Measurements from ENCODE around the gene E2F4.

The E2F4 gene

GRCh38 chr16:67212766-67213165 is 20.8 kb downstream of the E2F4 start:
- no peak for DNase-seq

- DNase-seq = no peak
Measured at GRCh38 chr16:67213197-67214019, 21.5 kb downstream of the E2F4 start.

- DNase-seq = no peak
Measured at GRCh38 chr16:67215706-67216105, 23.8 kb downstream of the E2F4 start.

- DNase-seq = no peak
Measured at GRCh38 chr16:67216612-67217490, 24.9 kb downstream of the E2F4 start.

DNA sequence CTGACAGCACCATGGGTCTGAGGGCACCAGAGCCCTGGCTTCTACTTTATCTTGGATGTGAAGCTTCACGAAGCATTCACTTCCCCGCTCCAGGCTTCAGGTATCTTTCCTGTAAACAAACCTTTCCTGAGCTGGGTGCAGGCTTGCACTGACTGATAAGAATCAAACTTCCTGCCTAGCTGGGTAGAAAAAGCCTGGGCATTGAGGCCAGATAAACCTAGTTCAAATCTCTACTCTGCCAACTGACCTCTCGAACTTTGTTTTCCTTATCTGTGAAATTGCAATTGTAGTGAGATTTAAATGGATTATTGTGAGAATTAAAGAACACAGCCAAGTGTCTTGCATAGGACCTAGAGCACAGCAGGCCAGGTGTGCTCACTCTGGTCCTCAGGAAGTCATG is 32.0 kb downstream of the E2F4 start:
- DNase-seq = no peak

DNA sequence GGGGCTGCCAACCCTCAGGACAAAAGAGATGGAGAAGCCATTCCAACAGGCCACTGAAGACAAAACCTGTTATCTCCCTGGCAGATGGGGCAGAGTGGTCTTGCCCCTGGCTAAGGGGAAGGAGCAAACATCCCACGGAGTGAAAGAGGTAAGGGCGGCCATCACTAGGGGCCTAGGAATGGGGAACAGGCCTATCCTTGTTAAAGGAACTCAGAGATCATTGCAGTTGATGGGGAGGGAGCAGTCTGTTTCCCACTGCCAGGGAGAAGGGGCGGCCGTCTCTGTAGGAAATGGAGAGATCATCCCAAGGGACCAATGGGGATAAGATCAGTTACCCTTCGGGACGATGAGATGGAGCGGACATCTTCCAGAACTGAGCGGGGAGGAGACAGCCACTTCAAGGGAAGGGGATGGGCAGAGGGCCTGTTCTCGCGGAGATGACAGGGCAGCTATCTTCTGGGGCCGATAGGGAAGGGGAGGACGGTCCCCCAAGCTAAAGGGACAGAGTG is 34.4 kb downstream of the E2F4 start:
- no peak for DNase-seq

GRCh38 chr16:67226804-67227566 is 35.0 kb downstream of the E2F4 start, which contains the start of gene TMEM208:
Gene TMEM208, plus strand, starts transcription at chr16:67227130. Its CDS starts 89 bp downstream, at chr16:67227219.
- DNase-seq = peak; percentile 92 to 93

GRCh38 chr16:67227567-67227921 is 35.6 kb downstream of the E2F4 start:
- no peak for DNase-seq

GRCh38 chr16:67228034-67228785 is 36.3 kb downstream of the E2F4 start:
- DNase-seq = no peak

- no peak for DNase-seq
Measured at GRCh38 chr16:67228905-67229304, 37.0 kb downstream of the E2F4 start.

DNA sequence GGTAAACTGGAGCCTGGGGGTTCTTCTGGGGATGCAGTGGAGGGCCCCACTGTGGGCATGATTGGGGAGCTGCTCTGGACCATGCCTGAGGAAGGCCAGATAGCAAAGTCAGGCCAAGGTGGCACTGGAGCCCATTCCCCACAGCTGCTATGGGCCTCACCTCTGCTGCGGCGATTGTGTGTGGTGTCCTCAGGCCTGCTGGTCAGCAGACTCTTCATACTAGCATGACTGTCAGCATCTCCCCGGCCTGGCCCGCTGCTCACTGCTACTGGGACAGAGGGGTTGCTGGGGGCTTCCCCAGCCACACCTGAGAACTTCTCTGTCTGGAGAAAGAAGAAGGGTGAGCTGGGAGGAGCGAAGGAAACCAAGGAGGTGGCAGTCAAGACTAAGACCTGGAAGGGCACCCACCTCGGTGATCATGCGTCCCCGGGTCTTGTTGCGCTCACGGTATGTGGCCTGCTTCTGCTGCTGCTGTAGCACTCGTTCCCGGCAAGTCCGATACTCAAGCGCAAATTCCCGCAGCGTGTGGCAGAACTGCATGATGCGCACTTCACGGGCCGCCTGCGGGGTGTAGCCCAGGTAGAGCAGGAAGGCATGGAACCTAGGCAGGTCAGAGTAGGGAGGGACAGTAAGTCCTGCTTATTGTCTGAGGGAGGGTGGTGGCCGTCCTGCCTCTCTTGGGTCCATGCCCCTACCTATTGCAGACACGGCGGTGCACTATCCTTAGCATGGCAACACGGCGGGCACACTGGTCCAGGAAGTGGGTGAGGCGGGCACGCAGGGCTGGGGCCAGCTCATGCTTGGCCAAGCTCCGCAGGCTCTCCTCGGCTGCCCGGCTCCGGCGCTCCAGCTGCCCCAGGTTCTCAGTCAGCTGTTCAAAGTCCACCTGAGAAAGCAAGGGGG is 38.2 kb downstream of the E2F4 start:
- DNase-seq = no peak

DNA sequence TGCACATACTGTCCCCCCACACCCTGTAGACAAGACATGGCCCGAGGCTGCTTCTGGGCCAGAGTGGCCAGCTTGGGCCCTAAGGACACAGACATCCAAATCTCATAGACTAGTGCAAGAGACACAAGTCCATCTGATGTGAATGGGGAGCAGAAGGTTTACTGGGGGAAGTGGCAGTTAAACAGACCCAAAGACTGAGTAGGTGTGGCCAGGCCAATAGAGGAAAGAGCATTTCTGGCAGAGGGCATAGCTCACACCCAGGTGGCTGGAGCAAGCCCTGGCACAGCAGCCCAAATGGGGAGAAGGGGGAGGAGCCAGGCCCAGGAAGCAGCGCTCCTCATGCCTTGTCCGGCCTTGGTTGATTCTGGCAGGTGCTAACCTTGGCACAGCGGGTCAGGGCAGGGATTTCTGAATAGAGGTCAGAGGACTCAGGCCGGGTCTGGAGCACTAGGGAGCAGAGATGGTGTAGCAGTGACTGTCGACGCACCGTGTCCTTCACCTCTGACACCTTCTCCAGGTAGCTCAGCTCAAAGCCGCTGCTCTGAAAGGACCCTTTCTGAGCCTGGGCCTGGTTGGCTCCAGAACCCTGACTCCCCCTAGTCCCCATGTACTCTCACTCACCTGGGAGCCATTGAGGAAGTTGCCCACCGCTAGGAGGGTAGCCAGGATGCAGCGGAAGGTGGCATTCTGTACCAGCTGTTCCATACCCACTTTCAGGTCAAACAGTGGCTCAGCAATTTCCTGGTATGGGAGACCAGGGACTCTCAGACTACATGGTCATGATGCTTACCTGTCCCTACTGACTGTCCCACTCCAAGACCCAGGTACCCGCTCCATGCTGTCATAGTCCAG is 39.1 kb downstream of the E2F4 start:
- DNase-seq = no peak

DNA sequence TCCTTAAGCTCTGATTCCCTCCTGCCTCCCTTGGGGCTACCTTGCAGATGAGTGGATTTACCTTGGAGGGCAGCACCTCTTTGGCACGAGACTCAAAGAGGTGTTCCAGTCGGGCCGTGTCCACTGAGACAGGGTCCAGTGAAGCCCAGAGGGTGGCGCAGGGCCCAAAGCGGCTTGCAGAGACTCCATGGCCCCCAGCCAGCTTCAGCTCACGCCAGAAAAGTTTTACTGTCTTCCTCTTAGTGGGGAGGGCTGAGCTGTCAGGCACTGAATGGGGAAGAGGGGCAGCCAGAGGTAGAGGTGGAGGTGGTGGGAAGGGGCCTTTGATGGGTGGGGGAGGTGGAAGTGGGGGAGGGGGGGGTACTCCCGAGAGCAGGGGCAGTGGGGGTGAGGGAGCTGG is 41.6 kb downstream of the E2F4 start:
- no peak for DNase-seq

- DNase-seq = no peak
Measured at GRCh38 chr16:67234180-67234597, 42.2 kb downstream of the E2F4 start.

DNA sequence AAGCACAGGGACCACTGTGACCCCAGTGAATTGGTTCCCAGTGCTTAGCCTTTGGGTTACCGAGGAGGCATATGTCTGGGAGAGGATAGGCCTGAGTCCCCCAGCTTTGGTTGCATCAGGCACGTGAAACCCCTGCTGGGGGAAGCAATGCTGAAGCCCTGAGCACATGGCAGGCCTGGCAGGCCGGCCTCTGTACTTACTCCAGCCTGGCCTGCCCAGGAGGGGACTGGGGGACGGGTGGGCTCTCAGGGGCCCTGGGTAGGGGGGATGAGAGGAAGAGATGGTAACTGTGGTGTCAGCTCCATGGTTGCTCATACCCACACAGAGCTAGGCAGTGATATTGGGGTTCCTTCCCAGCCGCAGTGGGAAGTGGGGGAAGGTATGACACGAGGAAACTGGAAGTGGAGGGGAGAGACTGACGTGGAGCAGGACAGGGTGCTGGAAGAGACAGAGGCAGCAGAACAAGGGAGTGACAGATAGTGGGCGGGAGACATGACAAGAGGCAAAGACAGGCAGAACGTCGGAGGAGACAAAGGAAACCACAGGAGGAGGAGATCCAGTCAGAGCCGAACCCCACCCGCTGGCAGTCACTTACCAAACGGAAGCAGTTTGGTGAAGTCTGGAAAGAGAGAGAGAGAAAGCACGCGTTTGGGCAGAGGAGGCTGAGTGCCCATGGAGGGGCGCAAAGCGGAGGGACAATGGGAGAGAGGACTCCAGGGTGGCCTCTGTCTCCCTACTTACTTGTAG is 44.0 kb downstream of the E2F4 start:
- DNase-seq = no peak

DNA sequence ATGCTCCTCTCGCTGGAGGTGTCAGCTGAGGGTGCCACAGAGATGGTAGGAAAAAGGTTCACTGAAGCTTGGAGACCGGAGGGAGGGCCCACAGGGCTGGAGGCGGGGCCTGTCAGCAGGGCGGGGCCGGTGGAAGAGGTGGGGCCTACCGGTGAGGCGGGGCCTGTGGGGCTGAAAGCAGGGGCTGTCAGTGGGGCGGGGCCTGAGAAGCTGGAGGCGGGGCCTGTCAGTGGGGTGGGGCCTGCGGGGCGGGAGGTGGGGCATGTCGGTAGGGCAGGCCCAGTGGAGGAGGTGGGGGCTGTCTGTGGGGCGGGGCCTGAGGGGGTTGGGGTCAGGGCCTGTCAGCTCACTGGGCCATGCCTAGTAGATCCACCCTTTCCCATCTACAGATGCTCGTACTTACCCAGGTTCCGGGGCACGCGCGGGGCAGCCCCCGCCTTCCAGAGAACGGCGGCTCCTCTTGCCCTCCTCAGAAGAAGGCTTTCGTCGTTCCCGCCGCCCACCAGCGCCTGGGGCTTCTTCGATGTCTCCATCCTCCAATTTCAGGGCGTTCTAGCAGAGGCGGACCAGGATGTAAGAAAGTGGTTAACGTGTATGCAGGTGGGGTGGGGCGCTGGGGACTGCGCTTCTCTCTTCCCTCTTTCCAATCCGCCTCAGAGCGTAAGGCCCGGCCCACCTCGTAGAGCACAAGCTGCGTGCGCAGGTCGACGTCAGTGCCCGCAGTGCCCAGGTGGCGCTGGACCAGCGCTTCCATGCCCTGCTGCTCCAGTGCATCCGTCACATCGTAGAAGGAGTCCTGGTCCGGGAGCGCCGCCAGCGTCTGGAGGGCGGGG is 44.8 kb downstream of the E2F4 start:
- no peak for DNase-seq

DNA sequence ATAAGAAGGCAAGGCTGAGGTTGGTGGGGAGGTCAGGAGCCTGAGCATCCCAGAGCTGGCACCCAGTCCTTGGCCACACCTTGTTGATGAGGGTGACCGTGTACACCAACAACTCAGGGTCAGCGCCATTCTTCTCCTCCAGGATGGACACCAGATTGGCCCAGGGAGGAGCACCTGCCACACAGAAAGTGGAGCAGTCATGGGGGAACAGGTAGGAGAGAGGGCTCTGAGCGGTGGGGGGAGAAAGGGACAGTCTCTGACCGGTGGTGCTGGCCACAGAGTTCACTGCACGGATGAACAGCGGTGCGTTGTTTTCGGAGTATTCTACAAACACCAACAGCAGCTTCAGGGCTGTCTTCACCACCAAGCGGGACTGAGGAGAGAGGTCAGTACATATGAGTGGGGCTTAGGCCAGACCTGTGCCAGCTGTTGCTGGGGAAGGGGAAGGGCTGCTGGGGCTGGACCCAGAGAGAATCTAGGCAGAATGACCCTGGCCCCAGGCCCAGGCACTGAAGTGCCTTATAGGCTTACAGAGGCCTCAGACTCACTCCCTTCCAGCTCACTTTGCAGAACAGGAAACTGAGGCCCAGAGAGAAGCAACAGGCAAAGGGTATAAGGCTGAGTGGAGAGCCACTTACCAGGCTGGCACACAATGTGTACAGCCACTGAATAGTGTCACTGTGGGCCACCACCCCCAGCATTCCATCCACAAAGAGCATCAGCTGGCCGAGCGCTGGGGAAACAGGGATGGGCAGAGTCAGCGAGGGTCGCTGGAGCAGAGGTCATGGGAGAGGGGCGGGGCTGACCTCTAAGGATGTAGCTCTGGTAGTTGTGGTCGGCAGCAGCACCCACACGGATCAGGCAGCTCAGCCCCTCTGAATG is 45.7 kb downstream of the E2F4 start:
- DNase-seq = no peak

DNA sequence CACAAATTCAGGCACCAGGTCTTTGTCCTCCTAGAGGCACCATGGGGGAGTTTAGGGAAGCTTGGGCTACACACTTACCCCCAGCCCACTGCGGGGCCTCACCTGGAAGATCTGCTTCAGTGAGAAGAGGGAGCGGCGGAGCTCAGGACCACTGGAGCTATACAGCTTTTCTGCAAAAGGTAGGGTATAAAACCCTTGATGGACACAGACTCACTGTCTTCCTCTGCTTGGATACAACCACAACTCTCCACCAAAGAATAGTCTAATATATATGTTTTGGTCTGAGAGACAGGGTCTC is 46.3 kb downstream of the E2F4 start:
- DNase-seq = no peak
